HG02763 (cell line): ENCODE results near the gene KLF17.

Source experiments
- ATAC-seq: cut with Tn5 transposase; IDR thresholded peaks from one replicate; pipeline ENCODE4 v1.9.1; 2021; ENCODE audit warnings: mild to moderate bottlenecking, moderate library complexity; ENCODE audit not compliant: unreplicated experiment

Gene KLF17, protein sequence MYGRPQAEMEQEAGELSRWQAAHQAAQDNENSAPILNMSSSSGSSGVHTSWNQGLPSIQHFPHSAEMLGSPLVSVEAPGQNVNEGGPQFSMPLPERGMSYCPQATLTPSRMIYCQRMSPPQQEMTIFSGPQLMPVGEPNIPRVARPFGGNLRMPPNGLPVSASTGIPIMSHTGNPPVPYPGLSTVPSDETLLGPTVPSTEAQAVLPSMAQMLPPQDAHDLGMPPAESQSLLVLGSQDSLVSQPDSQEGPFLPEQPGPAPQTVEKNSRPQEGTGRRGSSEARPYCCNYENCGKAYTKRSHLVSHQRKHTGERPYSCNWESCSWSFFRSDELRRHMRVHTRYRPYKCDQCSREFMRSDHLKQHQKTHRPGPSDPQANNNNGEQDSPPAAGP

GRCh38 chr1:44118682-44119081 lies at the start of gene KLF17:
TSS of gene KLF17 (plus strand) at chr1:44118821. CDS start at chr1:44118908, 87 bp downstream.
- ATAC-seq: no peak

- no peak for ATAC-seq
Measured at GRCh38 chr1:44071461-44071860, 47.2 kb upstream of the KLF17 start.

DNA sequence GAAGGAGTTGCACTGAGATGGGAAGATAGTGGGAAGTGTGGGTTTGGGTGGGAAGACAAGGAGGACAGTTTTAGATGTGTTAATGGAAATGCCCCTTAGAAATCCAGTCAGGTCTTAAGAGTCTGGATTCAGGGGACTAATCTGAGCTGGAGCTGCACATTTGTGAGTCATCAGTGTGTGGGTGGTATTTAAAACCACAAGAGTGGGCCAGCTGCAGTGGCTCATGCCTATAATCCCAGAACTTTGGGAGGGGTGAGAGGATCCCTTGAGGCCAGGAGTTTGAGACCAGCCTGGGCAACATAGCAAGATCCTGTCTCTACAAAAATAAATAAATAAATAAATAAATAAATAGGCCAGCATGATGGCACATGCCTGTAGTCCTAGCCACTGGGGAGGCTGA lies 46.4 kb upstream of the KLF17 start:
- no peak for ATAC-seq

DNA sequence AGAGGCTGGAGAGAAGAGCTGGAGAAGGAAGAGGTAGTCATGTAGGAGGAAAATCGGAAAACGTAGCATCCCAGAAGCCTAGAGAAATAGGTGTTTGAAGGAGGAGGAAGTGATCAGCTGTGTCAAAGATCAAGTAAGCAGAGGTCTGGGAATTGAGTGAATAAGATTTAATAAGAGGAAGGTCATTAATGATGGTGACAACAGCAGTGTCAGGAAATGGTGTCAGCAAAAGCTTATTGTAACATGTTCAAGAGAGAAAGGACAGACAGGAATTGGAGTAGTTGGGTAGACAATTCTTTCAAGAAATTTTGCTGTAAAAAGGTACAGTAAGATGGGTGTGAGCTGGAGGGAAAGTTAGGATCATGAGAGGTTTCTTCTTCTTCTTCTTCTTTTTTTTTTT lies 45.8 kb upstream of the KLF17 start:
- no peak for ATAC-seq

DNA sequence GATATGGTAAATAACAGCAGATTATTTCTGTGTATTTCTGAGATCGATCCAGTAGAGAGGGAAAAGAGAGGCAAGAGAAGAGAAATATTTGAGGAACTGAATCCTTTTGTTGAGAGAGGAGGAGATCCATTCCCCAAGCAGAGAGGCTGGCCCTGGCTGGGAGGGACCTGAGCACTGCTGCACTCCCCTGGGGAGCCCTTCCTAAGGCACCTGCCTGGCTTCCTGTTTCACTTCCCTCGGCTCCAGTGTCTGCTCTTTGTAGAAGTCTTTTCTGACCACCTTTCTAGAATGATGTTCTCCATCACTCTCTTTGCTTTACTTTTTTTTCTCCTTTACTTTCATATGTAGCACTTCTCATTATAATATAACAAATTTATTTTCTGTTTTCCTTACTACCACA lies 45.1 kb upstream of the KLF17 start:
- ATAC-seq: no peak

GRCh38 chr1:44074415-44074814 lies 44.2 kb upstream of the KLF17 start:
- ATAC-seq: no peak

- ATAC-seq: no peak
Measured at GRCh38 chr1:44076066-44076465, 42.6 kb upstream of the KLF17 start.

DNA sequence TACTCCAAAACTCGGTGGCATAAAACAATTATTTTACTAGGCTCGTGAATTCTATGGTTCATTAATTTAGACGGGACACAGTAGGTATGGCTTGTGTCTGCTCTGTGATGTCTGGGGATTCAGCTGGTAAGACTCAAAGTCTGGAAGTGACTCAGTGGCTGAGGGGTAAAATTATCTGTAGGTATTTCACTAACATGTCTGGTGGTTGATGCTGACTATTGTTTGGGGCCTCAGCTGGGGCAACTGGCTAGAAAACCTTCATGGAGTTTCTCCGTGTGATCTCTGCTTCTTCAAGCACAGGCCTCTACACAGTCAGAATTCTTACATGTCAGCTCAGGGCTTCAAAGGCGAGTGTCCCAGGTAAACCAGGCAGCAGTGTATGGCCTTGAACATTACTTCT lies 41.2 kb upstream of the KLF17 start:
- ATAC-seq: no peak

DNA sequence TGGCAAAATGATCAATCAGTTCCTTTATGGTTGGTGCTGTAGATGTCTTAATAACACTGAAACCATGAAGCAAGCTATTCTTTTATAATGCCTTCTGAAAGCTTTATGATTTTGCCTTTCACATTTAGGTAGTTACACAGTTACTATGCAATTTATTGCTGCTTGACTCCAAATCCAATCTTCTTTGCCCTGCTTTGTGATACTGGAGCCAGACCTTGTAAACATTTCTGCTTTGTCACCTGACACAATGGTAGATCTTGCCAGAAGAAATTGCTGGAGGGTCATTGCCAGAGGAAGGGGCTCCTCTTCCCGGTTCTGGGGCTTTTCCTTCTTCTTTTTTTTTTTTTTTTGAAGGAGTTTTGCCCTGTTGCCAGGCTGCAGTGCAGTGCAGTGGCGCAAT lies 40.5 kb upstream of the KLF17 start:
- no peak for ATAC-seq

DNA sequence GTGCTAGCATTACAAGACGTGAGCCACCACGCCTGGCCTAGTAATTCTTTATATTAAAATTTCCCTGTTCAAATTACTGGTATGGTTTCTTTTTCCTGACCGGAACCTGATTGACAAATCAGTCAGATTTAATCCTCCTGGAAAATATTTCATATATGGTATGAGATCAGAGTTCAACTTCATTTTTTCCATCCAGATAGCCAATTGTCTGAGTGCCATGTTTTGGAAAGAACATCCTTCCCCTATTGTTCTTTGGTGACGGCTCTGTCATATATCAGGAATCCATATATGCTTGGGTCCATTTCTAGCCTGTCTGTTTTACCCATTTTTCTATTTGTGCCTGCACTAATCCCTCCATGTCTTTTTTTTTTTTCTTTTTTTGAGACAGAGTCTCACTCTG lies 39.1 kb upstream of the KLF17 start:
- no peak for ATAC-seq

DNA sequence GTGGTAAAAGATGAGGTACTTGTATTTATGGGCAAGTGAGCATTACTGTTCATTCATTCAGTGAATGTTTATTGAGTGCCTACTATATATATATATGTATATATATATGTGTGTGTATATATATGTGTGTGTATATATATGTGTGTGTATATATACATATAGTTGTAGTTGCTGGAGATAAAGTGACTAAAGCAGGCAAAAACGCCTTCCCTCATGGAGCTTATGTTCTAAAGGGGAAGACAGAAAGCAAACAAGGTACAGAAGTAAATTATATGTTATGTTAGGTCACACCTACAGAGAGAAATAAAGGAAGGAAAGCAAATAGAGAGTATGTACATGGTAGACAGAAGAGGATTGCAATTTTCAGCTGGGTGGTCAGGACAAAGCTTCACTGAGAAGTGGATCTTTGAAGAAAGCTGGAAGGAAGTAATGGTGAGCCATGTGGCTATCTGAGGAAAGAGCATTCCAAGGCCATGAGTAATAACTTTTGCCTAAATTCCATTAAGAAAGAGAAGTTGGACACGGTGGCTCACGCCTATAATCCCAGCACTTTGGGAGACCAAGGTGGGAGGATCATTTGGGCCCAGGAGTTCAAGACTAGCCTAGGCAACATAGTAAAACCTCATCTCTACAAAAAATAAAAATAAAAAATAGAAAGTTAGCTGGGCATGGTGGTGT lies 33.5 kb upstream of the KLF17 start:
- no peak for ATAC-seq

DNA sequence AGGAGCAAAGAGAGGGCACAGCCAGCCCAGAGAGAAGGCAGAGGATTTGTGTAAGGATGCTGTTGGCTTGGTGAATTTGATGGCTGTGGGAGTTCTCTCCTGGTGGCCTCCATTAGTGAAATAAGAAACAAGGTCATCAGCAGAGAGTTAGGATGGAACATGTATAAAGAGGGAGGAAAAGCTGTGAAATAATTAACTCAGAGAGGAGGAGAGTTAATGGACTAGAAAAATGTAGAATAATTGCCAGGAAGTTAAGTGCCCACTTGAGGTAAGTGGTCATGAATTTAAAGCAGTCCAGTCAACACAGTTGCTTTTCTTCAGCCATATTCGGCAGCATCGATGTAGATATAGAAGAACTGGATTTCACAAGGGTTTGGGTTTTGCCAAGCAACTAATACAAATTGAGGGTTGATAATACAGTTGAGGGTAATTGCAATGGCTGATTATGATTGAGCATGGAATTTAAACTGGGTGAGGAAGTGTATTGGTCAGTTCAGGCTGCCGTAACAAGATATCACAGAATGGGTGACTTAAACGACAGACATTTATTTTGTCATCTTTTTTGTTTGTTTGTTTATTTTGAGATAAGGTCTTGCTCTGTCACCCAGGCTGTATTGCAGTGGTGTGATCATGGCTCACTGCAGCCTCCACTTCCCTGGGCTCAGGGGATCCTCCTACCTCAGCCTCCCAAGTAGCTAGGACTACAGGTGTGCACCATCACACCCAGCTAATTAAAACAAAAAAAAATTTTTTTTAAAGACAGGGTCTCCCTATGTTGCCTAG lies 31.7 kb upstream of the KLF17 start:
- ATAC-seq: no peak

- ATAC-seq: no peak
Measured at GRCh38 chr1:44089371-44090048, 29.1 kb upstream of the KLF17 start.

DNA sequence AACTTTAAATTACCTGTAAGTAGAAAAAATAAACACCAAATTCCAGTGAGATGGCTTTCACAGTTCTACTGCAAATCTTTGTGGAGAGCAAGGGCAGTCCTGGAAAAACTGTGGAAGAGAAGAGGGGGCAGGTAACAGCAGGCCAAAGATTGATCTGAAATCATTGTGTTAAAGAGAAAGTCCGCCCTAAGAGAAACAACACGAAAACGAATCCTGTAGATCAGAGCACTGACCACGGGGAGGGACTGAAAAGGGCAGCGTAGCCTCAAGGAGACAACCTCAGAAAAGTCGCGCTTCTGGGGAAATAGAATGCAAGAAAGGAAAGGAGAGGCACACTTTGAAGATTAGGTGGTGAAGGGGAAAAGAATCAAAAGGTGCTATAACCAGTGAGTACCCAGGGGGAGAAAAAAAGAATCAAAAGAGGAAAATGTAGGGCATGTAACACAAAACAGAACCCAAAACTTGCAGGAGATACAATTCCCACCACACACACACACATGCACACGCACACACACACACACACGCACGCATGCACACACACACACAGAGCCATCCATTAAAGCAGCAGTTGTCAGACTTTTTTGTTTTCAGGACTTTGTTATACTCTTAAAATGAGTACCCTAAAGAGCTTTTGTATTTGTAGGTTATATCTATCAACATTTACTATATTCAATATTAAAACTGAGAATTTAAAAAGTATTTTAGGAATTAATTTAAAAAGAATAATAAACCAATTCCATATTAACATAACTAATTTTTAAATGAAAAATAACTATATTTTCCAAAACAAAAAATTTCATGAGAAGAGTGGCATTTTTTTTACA lies 28.0 kb upstream of the KLF17 start:
- ATAC-seq: no peak

GRCh38 chr1:44094047-44094446 lies 24.6 kb upstream of the KLF17 start:
- ATAC-seq: no peak

GRCh38 chr1:44100183-44100868 lies 18.3 kb upstream of the KLF17 start:
- ATAC-seq: no peak

GRCh38 chr1:44101328-44101727 lies 17.3 kb upstream of the KLF17 start:
- no peak for ATAC-seq

- no peak for ATAC-seq
Measured at GRCh38 chr1:44103270-44104131, 15.1 kb upstream of the KLF17 start.

DNA sequence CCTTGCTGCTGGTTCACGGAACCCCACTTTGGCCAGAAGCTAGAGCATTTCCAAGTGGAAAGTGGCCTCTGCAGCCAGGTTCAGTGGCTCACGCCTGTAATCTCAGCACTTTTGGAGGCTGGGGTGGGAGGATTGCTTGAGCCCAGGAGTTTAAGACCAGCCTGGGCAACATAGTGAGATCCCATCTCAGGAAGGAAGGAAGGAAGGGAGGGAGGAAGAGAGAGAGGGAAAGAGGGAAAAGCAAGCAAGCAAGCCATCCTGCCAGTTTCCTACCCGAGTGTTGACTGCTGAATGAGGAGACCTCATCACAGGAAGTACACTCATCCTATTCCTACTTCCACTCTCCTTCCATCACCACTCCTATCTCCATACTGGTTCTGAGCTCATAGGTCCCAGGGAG lies 12.8 kb upstream of the KLF17 start:
- ATAC-seq: no peak
